ENCODE results near the gene AP3S2. TPM values are rescaled to one million over a fixed set of nuclear protein-coding genes. Genes with fewer than 3 reads are reported as not detected.
"Not testable (repeated sequence)": the region's sequence is repeated elsewhere in the genome, so short reads cannot be mapped to it uniquely, and the experiment has no call there.

The AP3S2 gene
- total RNA-seq, 1 donor = 73.0 TPM

- TF ChIP-seq CTCF (IDR thresholded peaks at IDR 0.05; ENCODE audit: insufficient read depth, low read depth, low read length) = no peak
- peak; percentile 39 for DNase-seq (ENCODE audit: low read depth)
- H3K4me3 ChIP-seq (ENCODE audit: low read depth, low read length) = peak overlapping the region; percentile 22
Measured at GRCh38 chr15:89837134-89837829, 56.5 kb downstream of the AP3S2 start.

GRCh38 chr15:89836267-89837133 lies 57.3 kb downstream of the AP3S2 start:
- DNase-seq (ENCODE audit: low read depth) = peak; percentile 98
- TF ChIP-seq CTCF (IDR thresholded peaks at IDR 0.05; ENCODE audit: insufficient read depth, low read depth, low read length) = no peak
- peak overlapping the region; percentile 22 for H3K4me3 ChIP-seq (ENCODE audit: low read depth, low read length)

GRCh38 chr15:89835176-89835564 lies 58.6 kb downstream of the AP3S2 start:
- no peak for DNase-seq (ENCODE audit: low read depth)
- no peak overlapping the region for H3K4me3 ChIP-seq (ENCODE audit: low read depth, low read length)
- TF ChIP-seq CTCF (IDR thresholded peaks at IDR 0.05; ENCODE audit: insufficient read depth, low read depth, low read length) = no peak

GRCh38 chr15:89834465-89835175 lies 59.2 kb downstream of the AP3S2 start:
- not testable (repeated sequence) for DNase-seq (ENCODE audit: low read depth); H3K4me3 ChIP-seq (ENCODE audit: low read depth, low read length)

GRCh38 chr15:89833966-89834365 lies 59.8 kb downstream of the AP3S2 start:
- TF ChIP-seq CTCF (IDR thresholded peaks at IDR 0.05; ENCODE audit: insufficient read depth, low read depth, low read length) = no peak
- H3K4me3 ChIP-seq (ENCODE audit: low read depth, low read length) = no peak overlapping the region
- no peak for DNase-seq (ENCODE audit: low read depth)

- no peak for DNase-seq (ENCODE audit: low read depth)
- no peak overlapping the region for H3K4me3 ChIP-seq (ENCODE audit: low read depth, low read length)
- TF ChIP-seq CTCF (IDR thresholded peaks at IDR 0.05; ENCODE audit: insufficient read depth, low read depth, low read length) = no peak
Measured at GRCh38 chr15:89830639-89831038, 63.2 kb downstream of the AP3S2 start.
